Adipocyte (in vitro differentiated cells): ENCODE measurements around the gene SPG11.
"Not testable (repeated sequence)": the region's sequence is repeated elsewhere in the genome, so short reads cannot be mapped to it uniquely, and the experiment has no call there.

Experiments used
- DNase-seq: peaks from one replicate; pipeline ENCODE4 v3.0.0-alpha.2; 2015; ENCODE audit warnings: low read depth
- H3K27me3 ChIP-seq: replicated peaks from 2 replicates; pipeline ENCODE4 v1.7.0; 2013; ENCODE audit warnings: mild to moderate bottlenecking, low read length, moderate library complexity; ENCODE audit not compliant: control insufficient read depth, insufficient read depth
- H3K36me3 ChIP-seq: 2 replicates; pipeline ENCODE4 v1.7.0; 2013; ENCODE audit warnings: low read length, mild to moderate bottlenecking, moderate library complexity; ENCODE audit not compliant: control insufficient read depth, insufficient read depth, severe bottlenecking
- H3K4me1 ChIP-seq: 2 replicates; pipeline ENCODE4 v1.7.0; 2013; ENCODE audit warnings: mild to moderate bottlenecking, low read length, moderate library complexity; ENCODE audit not compliant: control insufficient read depth, insufficient read depth
- H3K4me3 ChIP-seq: 2 replicates; pipeline ENCODE4 v1.7.0; 2013; ENCODE audit warnings: mild to moderate bottlenecking, low read length, moderate library complexity
- H3K9ac ChIP-seq: 2 replicates; pipeline ENCODE4 v1.7.0; 2013; ENCODE audit warnings: mild to moderate bottlenecking, low read length, moderate library complexity
- H3K9me3 ChIP-seq: 2 replicates; pipeline ENCODE4 v1.7.0; 2013; ENCODE audit warnings: mild to moderate bottlenecking, low read length, moderate library complexity; ENCODE audit not compliant: control insufficient read depth

The SPG11 gene

GRCh38 chr15:44580105-44580504 is 83.4 kb downstream of the SPG11 start:
- no peak for DNase-seq
- H3K27me3 ChIP-seq = no peaks in the 10 kb centered on the region
- no peaks in the 10 kb centered on the region for H3K4me1 ChIP-seq
- H3K9ac ChIP-seq = no peak overlapping the region
- peaks cover 58% of the 10 kb centered on the region for H3K36me3 ChIP-seq
- H3K9me3 ChIP-seq = no peaks in the 10 kb centered on the region
- H3K4me3 ChIP-seq = no peak overlapping the region

- Histone ChIP-seq H3K9ac (no peak overlapping the region), H3K4me3 (no peak overlapping the region), H3K9me3 (no peaks in the 10 kb centered on the region), H3K4me1 (no peaks in the 10 kb centered on the region), H3K36me3 (peaks cover 38% of the 10 kb centered on the region), H3K27me3 (no peaks in the 10 kb centered on the region)
- no peak for DNase-seq
Observed at GRCh38 chr15:44574734-44575133, 88.7 kb downstream of the SPG11 start.

GRCh38 chr15:44573386-44573785 is 90.1 kb downstream of the SPG11 start:
- Histone ChIP-seq H3K9me3 (no peaks in the 10 kb centered on the region), H3K36me3 (peaks cover 47% of the 10 kb centered on the region), H3K27me3 (no peaks in the 10 kb centered on the region), H3K4me1 (no peaks in the 10 kb centered on the region), H3K4me3 (no peak overlapping the region), H3K9ac (no peak overlapping the region)
- DNase-seq = no peak

- no peak for DNase-seq
- Histone ChIP-seq H3K27me3 (no peaks in the 10 kb centered on the region), H3K4me3 (no peak overlapping the region), H3K9ac (no peak overlapping the region), H3K36me3 (peaks cover 74% of the 10 kb centered on the region), H3K4me1 (peaks cover 4% of the 10 kb centered on the region), H3K9me3 (peaks cover under 1% of the 10 kb centered on the region)
Observed at GRCh38 chr15:44570361-44570760, 93.1 kb downstream of the SPG11 start.

- Histone ChIP-seq H3K36me3 (peaks cover 79% of the 10 kb centered on the region), H3K9me3 (peaks cover 7% of the 10 kb centered on the region), H3K27me3 (no peaks in the 10 kb centered on the region), H3K4me1 (peaks cover 4% of the 10 kb centered on the region), H3K9ac (no peak overlapping the region), H3K4me3 (no peak overlapping the region)
- no peak for DNase-seq
Observed at GRCh38 chr15:44569316-44569715, 94.1 kb downstream of the SPG11 start.

GRCh38 chr15:44568338-44568737 is 95.1 kb downstream of the SPG11 start:
- Histone ChIP-seq H3K9ac (no peak overlapping the region), H3K36me3 (peaks cover 83% of the 10 kb centered on the region), H3K27me3 (no peaks in the 10 kb centered on the region), H3K4me1 (peaks cover 4% of the 10 kb centered on the region), H3K9me3 (peaks cover 7% of the 10 kb centered on the region), H3K4me3 (no peak overlapping the region)
- DNase-seq = no peak

GRCh38 chr15:44566155-44566540 is 97.3 kb downstream of the SPG11 start:
- Histone ChIP-seq H3K36me3 (peaks cover 90% of the 10 kb centered on the region), H3K9me3 (peaks cover 7% of the 10 kb centered on the region)

GRCh38 chr15:44565387-44566154 is 97.9 kb downstream of the SPG11 start:
- no peak for DNase-seq
- Histone ChIP-seq H3K4me1 (peaks cover 4% of the 10 kb centered on the region), H3K4me3 (no peak overlapping the region), H3K9ac (no peak overlapping the region), H3K9me3 (peaks cover 7% of the 10 kb centered on the region), H3K27me3 (no peaks in the 10 kb centered on the region), H3K36me3 (peaks cover 95% of the 10 kb centered on the region)

More at GRCh38 chr15:44566155-44566540, 97.3 kb downstream of the SPG11 start:
- H3K27me3 ChIP-seq = no peaks in the 10 kb centered on the region
- no peak for DNase-seq
- no peak overlapping the region for H3K9ac ChIP-seq
- peaks cover 4% of the 10 kb centered on the region for H3K4me1 ChIP-seq
- H3K4me3 ChIP-seq = no peak overlapping the region

- H3K9me3 ChIP-seq, H3K9ac ChIP-seq, H3K4me1 ChIP-seq, H3K27me3 ChIP-seq, DNase-seq, H3K4me3 ChIP-seq: not testable (repeated sequence)
- H3K36me3 ChIP-seq = peaks cover 97% of the 10 kb centered on the region
Observed at GRCh38 chr15:44560926-44561325, 102.5 kb downstream of the SPG11 start.

- Histone ChIP-seq H3K4me3 (no peak overlapping the region), H3K9me3 (no peaks in the 10 kb centered on the region), H3K4me1 (no peaks in the 10 kb centered on the region), H3K9ac (no peak overlapping the region), H3K36me3 (peaks cover 89% of the 10 kb centered on the region), H3K27me3 (no peaks in the 10 kb centered on the region)
- no peak for DNase-seq
Observed at GRCh38 chr15:44554934-44555723, 108.3 kb downstream of the SPG11 start.

- peaks cover 12% of the 10 kb centered on the region for H3K4me1 ChIP-seq
- no peak overlapping the region for H3K4me3 ChIP-seq
- no peaks in the 10 kb centered on the region for H3K9me3 ChIP-seq
- H3K9ac ChIP-seq = no peak overlapping the region
- H3K36me3 ChIP-seq = peaks cover 63% of the 10 kb centered on the region
- H3K27me3 ChIP-seq = no peaks in the 10 kb centered on the region
- no peak for DNase-seq
Observed at GRCh38 chr15:44550734-44551133, 112.7 kb downstream of the SPG11 start.
